Fibroblast of skin of left biceps (primary cell): Measurements from ENCODE around the gene RPS27L.
"Not testable (repeated sequence)": the region's sequence is repeated elsewhere in the genome, so short reads cannot be mapped to it uniquely, and the experiment has no call there.

Experiments used
- DNase-seq, 2 experiments: peaks; one replicate each; pipeline ENCODE4 v3.0.0-alpha.2; 2013; ENCODE audit warnings: low read depth in 2 of 2

RPS27L gene

DNA sequence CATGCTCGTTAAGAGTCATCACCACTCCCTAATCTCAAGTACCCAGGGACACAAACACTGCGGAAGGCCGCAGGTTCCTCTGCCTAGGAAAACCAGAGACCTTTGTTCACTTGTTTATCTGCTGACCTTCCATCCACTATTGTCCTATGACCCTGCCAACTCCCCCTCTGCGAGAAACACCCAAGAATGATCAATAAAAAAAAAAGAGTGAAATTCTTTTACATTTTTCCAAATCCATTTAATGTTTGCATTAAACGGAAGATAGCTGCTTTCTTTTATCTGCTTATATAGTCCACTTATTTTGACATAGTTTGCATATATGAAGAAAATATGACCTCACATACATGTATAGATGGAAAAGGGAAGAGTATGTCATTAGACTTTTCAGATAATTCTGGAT lies 57.7 kb downstream of the RPS27L start:
- DNase-seq = not testable (repeated sequence)

DNA sequence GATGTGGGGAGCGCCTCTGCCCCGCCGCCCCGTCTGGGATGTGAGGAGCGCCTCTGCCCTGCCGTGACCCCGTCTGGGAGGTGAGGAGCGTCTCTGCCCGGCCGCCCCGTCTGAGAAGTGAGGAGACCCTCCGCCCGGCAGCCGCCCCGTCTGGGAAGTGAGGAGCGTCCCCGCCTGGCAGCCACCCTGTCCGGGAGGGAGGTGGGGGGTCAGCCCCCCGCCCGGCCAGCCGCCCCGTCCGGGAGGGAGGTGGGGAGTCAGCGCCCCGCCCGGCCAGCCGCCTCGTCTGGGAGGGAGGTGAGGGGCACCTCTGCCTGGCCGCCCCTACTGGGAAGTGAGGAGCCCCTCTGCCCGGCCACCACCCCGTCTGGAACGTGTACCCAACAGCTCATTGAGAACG lies 58.4 kb downstream of the RPS27L start:
- not testable (repeated sequence) for DNase-seq
